B cell (primary cell): Measurements from ENCODE around the gene VARS1.

ENCODE experiments used
- CTCF ChIP-seq: fragments of 200-600 bp; IDR thresholded peaks from one replicate; pipeline ENCODE4 v1.8.0; 2022; ENCODE audit warnings: antibody characterized with exemption, mild to moderate bottlenecking
- EZH2 ChIP-seq: IDR thresholded peaks from 2 replicates; pipeline ENCODE4 v1.6.1; 2012; ENCODE audit warnings: borderline replicate concordance, low read depth, mild to moderate bottlenecking, moderate library complexity, low read length; ENCODE audit not compliant: insufficient read depth, poor library complexity, severe bottlenecking

GRCh38 chr6:31761343-31761742, 34.2 kb downstream of the VARS1 start:
- TF ChIP-seq CTCF (no peak), EZH2 (no peak)
